LNCaP clone FGC (cell line): ENCODE measurements around the gene WEE2.
A peak's percentile ranks its signal among the peaks of the same experiment; 100 is the strongest.

Experiments used
- DNase-seq: peaks from one replicate; pipeline ENCODE4 v3.0.0-alpha.2; 2011; ENCODE audit warnings: low read depth
- H3K4me3 ChIP-seq: 2 replicates; pipeline ENCODE4 v1.5.1; 2011; ENCODE audit warnings: mild to moderate bottlenecking, low read depth, low read length, control low read depth
- TF ChIP-seq, protein P1 (sequence below): IDR thresholded peaks from 2 replicates; pipeline ENCODE4 v1.5.1; 2012; ENCODE audit warnings: mild to moderate bottlenecking; ENCODE audit not compliant: control insufficient read depth, insufficient read depth; ENCODE audit errors: extremely low read depth

WEE2 gene

GRCh38 chr7:141722529-141722928, 14.4 kb downstream of the WEE2 start:
- TF ChIP-seq, protein P1, sequence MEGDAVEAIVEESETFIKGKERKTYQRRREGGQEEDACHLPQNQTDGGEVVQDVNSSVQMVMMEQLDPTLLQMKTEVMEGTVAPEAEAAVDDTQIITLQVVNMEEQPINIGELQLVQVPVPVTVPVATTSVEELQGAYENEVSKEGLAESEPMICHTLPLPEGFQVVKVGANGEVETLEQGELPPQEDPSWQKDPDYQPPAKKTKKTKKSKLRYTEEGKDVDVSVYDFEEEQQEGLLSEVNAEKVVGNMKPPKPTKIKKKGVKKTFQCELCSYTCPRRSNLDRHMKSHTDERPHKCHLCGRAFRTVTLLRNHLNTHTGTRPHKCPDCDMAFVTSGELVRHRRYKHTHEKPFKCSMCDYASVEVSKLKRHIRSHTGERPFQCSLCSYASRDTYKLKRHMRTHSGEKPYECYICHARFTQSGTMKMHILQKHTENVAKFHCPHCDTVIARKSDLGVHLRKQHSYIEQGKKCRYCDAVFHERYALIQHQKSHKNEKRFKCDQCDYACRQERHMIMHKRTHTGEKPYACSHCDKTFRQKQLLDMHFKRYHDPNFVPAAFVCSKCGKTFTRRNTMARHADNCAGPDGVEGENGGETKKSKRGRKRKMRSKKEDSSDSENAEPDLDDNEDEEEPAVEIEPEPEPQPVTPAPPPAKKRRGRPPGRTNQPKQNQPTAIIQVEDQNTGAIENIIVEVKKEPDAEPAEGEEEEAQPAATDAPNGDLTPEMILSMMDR: no peak
- no peak for DNase-seq
- no peak overlapping the region for H3K4me3 ChIP-seq

- TF ChIP-seq, protein P1: no peak
- no peak for DNase-seq
- no peak overlapping the region for H3K4me3 ChIP-seq
Observed at GRCh38 chr7:141729020-141729419, 20.9 kb downstream of the WEE2 start.

GRCh38 chr7:141731476-141732149, 23.5 kb downstream of the WEE2 start:
- no peak overlapping the region for H3K4me3 ChIP-seq
- TF ChIP-seq, protein P1: no peak
- DNase-seq: no peak

DNA sequence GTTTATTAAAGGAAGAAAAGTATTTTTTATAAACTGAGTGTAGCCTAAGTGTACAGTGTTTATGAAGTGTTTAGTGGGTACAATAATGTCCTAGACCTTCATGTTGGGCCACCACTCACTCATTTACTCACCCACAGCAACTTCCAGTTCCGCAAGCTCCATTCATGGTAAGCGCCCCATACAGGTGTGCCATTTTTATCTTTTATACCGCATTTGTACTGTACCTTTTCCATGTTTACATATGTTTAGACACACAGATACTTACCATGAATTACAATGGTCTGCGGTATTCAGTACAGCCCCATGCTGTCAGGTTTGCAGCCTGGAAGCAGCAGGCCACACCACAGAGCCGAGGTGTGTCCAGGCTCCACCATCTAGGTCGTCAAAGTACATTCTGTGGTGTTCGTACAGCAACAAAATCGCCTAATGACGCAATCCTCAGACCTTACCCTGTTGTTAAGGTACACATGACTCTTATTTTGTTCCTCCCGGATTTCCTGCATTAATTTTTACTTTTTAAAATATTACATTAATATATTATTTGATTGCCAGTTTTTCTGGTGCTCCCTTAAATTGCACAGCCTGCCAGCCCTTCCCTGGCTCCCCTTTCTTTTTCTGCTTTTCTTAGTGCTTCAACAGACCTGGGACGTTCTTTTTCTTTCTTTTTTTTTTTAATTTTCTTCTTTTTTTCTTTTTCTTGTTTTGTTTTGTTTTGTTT, 29.1 kb downstream of the WEE2 start:
- no peak for DNase-seq
- H3K4me3 ChIP-seq: peak overlapping the region; percentile 88
- TF ChIP-seq, protein P1: no peak

DNA sequence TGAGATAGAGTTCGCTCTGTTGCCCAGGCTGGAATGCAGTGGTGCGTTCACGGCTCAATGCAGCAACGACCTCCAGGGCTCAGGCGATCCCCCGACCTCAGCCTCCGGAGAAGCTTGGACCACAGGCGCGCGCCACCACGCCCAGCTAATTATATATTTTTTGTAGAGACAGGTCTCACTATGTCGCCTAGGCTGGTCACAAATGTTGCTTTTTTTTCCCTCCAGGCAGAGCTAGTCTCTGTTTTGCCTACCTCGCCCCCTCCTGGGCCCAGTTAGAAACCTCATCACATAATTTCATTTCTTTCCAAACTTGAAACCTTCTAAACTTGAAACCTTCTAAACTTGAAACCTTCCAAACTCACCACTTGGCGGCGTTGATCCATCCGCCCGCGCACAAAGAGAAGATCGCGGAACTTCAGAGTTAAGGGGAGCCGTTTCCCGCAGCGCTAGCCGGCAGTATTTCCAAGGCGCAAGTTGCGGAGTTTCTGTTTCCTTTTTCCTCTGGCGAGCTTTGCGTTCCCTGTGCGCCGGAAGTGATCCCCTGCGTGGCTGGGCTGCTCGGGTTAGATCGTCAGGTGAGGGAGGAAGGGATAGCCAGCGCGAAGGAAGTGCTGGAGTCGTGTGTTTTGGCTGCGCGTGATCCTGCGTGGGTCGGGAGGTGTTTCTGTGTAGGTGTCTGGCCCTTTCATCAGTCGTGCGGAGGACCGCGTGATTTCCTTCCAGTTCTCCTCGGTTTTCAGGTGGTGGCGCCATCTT, 29.9 kb downstream of the WEE2 start, which contains the start of gene SSBP1:
SSBP1 (plus strand) TSS at position 523 of the 756 bp plus-strand sequence. CDS start 809 bp downstream, outside the sequence.
- DNase-seq: peak; percentile 93
- TF ChIP-seq, protein P1: peak; percentile 77
- peak within 1 kb of the TSS; percentile 88 for H3K4me3 ChIP-seq

DNA sequence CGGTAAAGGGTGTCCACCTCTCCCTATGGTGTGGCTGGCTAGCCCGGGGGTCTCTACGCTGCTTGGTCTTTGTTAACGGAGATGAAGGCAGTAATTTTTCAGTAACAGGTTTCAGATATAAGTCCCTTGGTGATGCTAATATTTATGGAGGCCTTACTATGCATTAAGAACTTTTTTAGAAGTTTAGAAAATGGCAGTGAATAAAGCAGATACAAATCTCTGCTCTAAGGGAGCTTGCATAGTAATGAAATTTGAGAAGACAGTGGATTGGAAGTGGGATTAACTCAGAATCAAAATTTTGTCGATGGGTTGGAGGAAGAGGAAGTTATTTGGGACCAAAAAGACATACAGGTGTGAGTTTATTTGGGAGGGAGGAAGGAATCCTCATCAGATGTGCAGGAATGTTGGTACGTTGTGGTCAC, 30.4 kb downstream of the WEE2 start:
- TF ChIP-seq, protein P1: no peak
- DNase-seq: no peak
- H3K4me3 ChIP-seq: peak overlapping the region; percentile 88
